ENCODE measurements around the gene CSRNP2. TPM values are rescaled to one million over a fixed set of nuclear protein-coding genes. Genes with fewer than 3 reads are reported as not detected.

CSRNP2 gene
- total and polyA plus RNA-seq, 2 of the 13 experiments (the other 11 are each of a cell fraction or from before 2014, with no cell fraction given): 4.8 to 7.3 TPM

DNA sequence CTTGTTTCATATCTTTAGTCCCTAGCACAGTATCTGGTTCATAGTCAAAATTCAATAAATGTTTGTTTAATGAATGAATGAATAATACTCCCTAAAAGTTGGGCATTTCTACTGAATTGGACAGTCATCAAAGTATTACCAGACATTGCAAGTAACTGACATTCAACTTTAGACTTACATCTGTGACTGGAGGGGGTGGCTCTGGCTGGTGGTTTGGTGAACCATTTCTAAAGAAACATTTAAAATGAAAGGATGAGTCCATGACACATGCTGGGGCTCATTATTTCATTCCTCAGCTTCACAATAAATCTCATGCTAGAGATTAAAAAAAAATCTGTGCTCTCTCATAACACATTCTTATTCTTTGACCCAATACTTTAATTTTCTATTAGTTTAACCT lies 20.6 kb upstream of the CSRNP2 start:
- H3K79me2 ChIP-seq (ENCODE audit: insufficient read depth, low read length): no peaks in the 10 kb centered on the region
- BruUV-seq (replicated peaks): no TSS peak
- no peak for DNase-seq (ENCODE audit: low spot score)
- FAIRE-seq: no peak
- H2AFZ ChIP-seq (ENCODE audit: low read length): no peak overlapping the region
- no peak overlapping the region for H3K4me2 ChIP-seq (ENCODE audit: low read depth, low read length)
- in situ Hi-C loops (cut with HindIII; ENCODE audit: extremely low pct_ligation_motif_present, low pct_unique_long_range_greater_than_20kb) (no loop called here), intact Hi-C loops (cut with micrococcal nuclease; ENCODE audit: unreplicated experiment) (no loop called here)
- TF ChIP-seq, protein P1, sequence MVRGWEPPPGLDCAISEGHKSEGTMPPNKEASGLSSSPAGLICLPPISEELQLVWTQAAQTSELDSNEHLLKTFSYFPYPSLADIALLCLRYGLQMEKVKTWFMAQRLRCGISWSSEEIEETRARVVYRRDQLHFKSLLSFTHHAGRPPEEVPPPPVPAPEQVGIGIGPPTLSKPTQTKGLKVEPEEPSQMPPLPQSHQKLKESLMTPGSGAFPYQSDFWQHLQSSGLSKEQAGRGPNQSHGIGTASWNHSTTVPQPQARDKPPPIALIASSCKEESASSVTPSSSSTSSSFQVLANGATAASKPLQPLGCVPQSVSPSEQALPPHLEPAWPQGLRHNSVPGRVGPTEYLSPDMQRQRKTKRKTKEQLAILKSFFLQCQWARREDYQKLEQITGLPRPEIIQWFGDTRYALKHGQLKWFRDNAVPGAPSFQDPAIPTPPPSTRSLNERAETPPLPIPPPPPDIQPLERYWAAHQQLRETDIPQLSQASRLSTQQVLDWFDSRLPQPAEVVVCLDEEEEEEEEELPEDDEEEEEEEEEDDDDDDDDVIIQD (CRISPR knock-in tag; IDR thresholded peaks at IDR 0.05; ENCODE audit: low read depth): no peak
- TF ChIP-seq ZNF136 (CRISPR knock-in tag; IDR thresholded peaks at IDR 0.05; ENCODE audit: low read depth) (no peak), NFE2L2 (IDR thresholded peaks at IDR 0.05; ENCODE audit: low read length) (no peak), NFE2L1 (CRISPR knock-in tag; IDR thresholded peaks at IDR 0.05; ENCODE audit: borderline replicate concordance) (no peak), CREM (IDR thresholded peaks at IDR 0.05) (no peak), CREM (CRISPR knock-in tag; IDR thresholded peaks at IDR 0.05) (no peak), ZNF331 (CRISPR knock-in tag; IDR thresholded peaks at IDR 0.05) (no peak), SP1 (IDR thresholded peaks at IDR 0.05) (no peak), SP1 (CRISPR knock-in tag; IDR thresholded peaks at IDR 0.05) (no peak), NFIC (IDR thresholded peaks at IDR 0.05; ENCODE audit: low read length) (no peak), DDIT3 (CRISPR knock-in tag; IDR thresholded peaks at IDR 0.05) (no peak), RELA (CRISPR knock-in tag; IDR thresholded peaks at IDR 0.05) (no peak), NCOR1 (IDR thresholded peaks at IDR 0.05; ENCODE audit: borderline replicate concordance, low read length) (no peak), ZNF34 (CRISPR knock-in tag; IDR thresholded peaks at IDR 0.05; ENCODE audit: borderline replicate concordance) (no peak)
- TF ChIP-seq, protein P2, sequence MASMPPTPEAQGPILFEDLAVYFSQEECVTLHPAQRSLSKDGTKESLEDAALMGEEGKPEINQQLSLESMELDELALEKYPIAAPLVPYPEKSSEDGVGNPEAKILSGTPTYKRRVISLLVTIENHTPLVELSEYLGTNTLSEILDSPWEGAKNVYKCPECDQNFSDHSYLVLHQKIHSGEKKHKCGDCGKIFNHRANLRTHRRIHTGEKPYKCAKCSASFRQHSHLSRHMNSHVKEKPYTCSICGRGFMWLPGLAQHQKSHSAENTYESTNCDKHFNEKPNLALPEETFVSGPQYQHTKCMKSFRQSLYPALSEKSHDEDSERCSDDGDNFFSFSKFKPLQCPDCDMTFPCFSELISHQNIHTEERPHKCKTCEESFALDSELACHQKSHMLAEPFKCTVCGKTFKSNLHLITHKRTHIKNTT (CRISPR knock-in tag; IDR thresholded peaks at IDR 0.05): no peak
- TF ChIP-seq, protein P3, sequence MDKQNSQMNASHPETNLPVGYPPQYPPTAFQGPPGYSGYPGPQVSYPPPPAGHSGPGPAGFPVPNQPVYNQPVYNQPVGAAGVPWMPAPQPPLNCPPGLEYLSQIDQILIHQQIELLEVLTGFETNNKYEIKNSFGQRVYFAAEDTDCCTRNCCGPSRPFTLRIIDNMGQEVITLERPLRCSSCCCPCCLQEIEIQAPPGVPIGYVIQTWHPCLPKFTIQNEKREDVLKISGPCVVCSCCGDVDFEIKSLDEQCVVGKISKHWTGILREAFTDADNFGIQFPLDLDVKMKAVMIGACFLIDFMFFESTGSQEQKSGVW (CRISPR knock-in tag; IDR thresholded peaks at IDR 0.05; ENCODE audit: borderline replicate concordance): no peak
- TF ChIP-seq, protein P4, sequence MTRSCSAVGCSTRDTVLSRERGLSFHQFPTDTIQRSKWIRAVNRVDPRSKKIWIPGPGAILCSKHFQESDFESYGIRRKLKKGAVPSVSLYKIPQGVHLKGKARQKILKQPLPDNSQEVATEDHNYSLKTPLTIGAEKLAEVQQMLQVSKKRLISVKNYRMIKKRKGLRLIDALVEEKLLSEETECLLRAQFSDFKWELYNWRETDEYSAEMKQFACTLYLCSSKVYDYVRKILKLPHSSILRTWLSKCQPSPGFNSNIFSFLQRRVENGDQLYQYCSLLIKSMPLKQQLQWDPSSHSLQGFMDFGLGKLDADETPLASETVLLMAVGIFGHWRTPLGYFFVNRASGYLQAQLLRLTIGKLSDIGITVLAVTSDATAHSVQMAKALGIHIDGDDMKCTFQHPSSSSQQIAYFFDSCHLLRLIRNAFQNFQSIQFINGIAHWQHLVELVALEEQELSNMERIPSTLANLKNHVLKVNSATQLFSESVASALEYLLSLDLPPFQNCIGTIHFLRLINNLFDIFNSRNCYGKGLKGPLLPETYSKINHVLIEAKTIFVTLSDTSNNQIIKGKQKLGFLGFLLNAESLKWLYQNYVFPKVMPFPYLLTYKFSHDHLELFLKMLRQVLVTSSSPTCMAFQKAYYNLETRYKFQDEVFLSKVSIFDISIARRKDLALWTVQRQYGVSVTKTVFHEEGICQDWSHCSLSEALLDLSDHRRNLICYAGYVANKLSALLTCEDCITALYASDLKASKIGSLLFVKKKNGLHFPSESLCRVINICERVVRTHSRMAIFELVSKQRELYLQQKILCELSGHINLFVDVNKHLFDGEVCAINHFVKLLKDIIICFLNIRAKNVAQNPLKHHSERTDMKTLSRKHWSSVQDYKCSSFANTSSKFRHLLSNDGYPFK (CRISPR knock-in tag; IDR thresholded peaks at IDR 0.05; ENCODE audit: borderline replicate concordance): no peak
- H3K27ac ChIP-seq (ENCODE audit: extremely low read length, insufficient read depth, low read length): no peak overlapping the region
- H3K27me3 ChIP-seq (ENCODE audit: control insufficient read depth in 1 of 2, insufficient read depth in 2 of 2, low read length in 2 of 2): no peaks in the 10 kb centered on the region
- ChIA-PET CTCF (ENCODE audit: low intra/inter-chr PET ratio, low total read pairs) (no interaction called here), POLR2A (no interaction called here)
- peaks cover 11 to 61% of the 10 kb centered on the region in 2 experiments for H3K36me3 ChIP-seq (replicated peaks in 1 of 2; ENCODE audit: control insufficient read depth in 1 of 2, insufficient read depth in 2 of 2, low read length in 2 of 2)
- H3K9ac ChIP-seq (ENCODE audit: insufficient read depth, low read depth, low read length): no peak overlapping the region
- no peaks in the 10 kb centered on the region for H3K4me1 ChIP-seq (ENCODE audit: insufficient read depth, low read length)
- ATAC-seq: no peak
- no peaks in the 10 kb centered on the region for H4K20me1 ChIP-seq (ENCODE audit: insufficient read depth, low read length)
- no peak overlapping the region for H3K4me3 ChIP-seq (replicated peaks in 1 of 3; ENCODE audit: insufficient read depth in 1 of 3, low read depth in 2 of 3, low read length in 3 of 3)
- H3K9me3 ChIP-seq (ENCODE audit: low read length): no peaks in the 10 kb centered on the region

All from HepG2 (cell line).